HAP-1 (cell line): ENCODE data around the gene EPHX1.
A peak's percentile ranks its signal among the peaks of the same experiment; 100 is the strongest.
"Not testable (repeated sequence)": the region's sequence is repeated elsewhere in the genome, so short reads cannot be mapped to it uniquely, and the experiment has no call there.

Experiments
- DNase-seq, 2 experiments: peaks; one replicate each; pipeline ENCODE4 v3.0.0-alpha.2; 2016 to 2020; ENCODE audit warnings: low spot score in 2 of 2
- H3K27me3 ChIP-seq: fragments of 250-450 bp; sonication (Bioruptor Pico); 2 replicates; pipeline ENCODE4 v1.5.1; 2020; ENCODE audit warnings: low read depth, mild to moderate bottlenecking, moderate library complexity
- H3K36me3 ChIP-seq: fragments of 250-450 bp; sonication (Bioruptor Pico); replicated peaks from 2 replicates; pipeline ENCODE4 v1.5.1; 2020; ENCODE audit warnings: mild to moderate bottlenecking
- H3K4me1 ChIP-seq: fragments of 250-450 bp; sonication (Bioruptor Pico); 2 replicates; pipeline ENCODE4 v1.5.1; 2020; ENCODE audit warnings: mild to moderate bottlenecking
- H3K4me3 ChIP-seq: fragments of 250-450 bp; sonication (Bioruptor Pico); 2 replicates; pipeline ENCODE4 v1.5.1; 2020; ENCODE audit warnings: mild to moderate bottlenecking, moderate library complexity
- H3K9me3 ChIP-seq: fragments of 250-450 bp; sonication (Bioruptor Pico); 2 replicates; pipeline ENCODE4 v1.5.1; 2020; ENCODE audit warnings: mild to moderate bottlenecking, moderate library complexity
- in situ Hi-C: fragments of 300-500 bp; cut with MboI; formaldehyde crosslinking; loops from 3 replicates; pipeline ENCODE4 v1.14.3; 2020; ENCODE audit warnings: low sequenced_read_pairs, inconsistent platforms, mixed read lengths

The EPHX1 gene

GRCh38 chr1:225830841-225831240 lies 20.9 kb downstream of the EPHX1 start:
- in situ Hi-C loops = no loop called here
- H3K27me3 ChIP-seq = no peaks in the 10 kb centered on the region
- no peak for DNase-seq
- no peaks in the 10 kb centered on the region for H3K9me3 ChIP-seq
- H3K4me3 ChIP-seq = no peak overlapping the region
- H3K4me1 ChIP-seq = no peaks in the 10 kb centered on the region
- H3K36me3 ChIP-seq = no peaks in the 10 kb centered on the region; the same call in 1 of the 2 replicates

GRCh38 chr1:225834417-225835329 lies 24.7 kb downstream of the EPHX1 start:
- in situ Hi-C loops = no loop called here
- no peaks in the 10 kb centered on the region for H3K9me3 ChIP-seq
- peak in 1 of 2 experiments; percentile 21 for DNase-seq
- no peaks in the 10 kb centered on the region; the same call in 1 of the 2 replicates for H3K36me3 ChIP-seq
- no peaks in the 10 kb centered on the region for H3K27me3 ChIP-seq
- H3K4me1 ChIP-seq = no peaks in the 10 kb centered on the region
- H3K4me3 ChIP-seq = no peak overlapping the region

DNA sequence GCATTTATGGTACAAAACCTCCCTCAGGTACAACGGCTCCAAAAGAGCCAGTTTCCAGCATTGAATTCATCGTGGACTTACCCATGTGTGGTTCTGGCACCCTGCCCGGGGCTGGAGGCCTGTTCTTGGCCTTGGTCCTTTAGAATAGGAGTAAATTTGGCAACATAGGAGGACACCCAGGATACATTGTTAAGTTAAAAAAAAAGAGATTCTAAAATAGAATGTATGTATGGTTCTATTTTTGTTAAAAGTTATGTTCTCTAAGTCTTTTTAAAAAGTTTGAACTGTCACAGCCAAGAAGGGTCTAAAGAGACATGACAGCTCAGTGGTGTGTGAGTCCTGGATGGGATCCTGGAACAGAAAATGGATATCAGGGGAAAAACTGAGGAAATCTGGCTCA lies 25.9 kb downstream of the EPHX1 start:
- no peaks in the 10 kb centered on the region for H3K27me3 ChIP-seq
- H3K4me1 ChIP-seq = no peaks in the 10 kb centered on the region

GRCh38 chr1:225836296-225836695 lies 26.4 kb downstream of the EPHX1 start:
- DNase-seq, H3K9me3 ChIP-seq, H3K4me1 ChIP-seq, H3K36me3 ChIP-seq, H3K27me3 ChIP-seq, in situ Hi-C loops, H3K4me3 ChIP-seq: not testable (repeated sequence)

More for the DNA sequence above, 25.9 kb downstream of the EPHX1 start:
- Histone ChIP-seq H3K9me3 (no peaks in the 10 kb centered on the region), H3K4me3 (no peak overlapping the region), H3K36me3 (no peaks in the 10 kb centered on the region; the same call in none of the 2 replicates)
- DNase-seq = no peak
- in situ Hi-C loops = no loop called here

GRCh38 chr1:225838793-225839192 lies 28.9 kb downstream of the EPHX1 start:
- Histone ChIP-seq H3K27me3 (no peaks in the 10 kb centered on the region), H3K4me3 (no peak overlapping the region), H3K36me3 (no peaks in the 10 kb centered on the region; the same call in 1 of the 2 replicates), H3K9me3 (no peaks in the 10 kb centered on the region), H3K4me1 (no peaks in the 10 kb centered on the region)
- in situ Hi-C loops = no loop called here
- no peak for DNase-seq

GRCh38 chr1:225840223-225840610 lies 30.3 kb downstream of the EPHX1 start:
- Histone ChIP-seq H3K9me3 (no peaks in the 10 kb centered on the region), H3K4me3 (no peak overlapping the region), H3K36me3 (no peaks in the 10 kb centered on the region; the same call in 1 of the 2 replicates), H3K4me1 (no peaks in the 10 kb centered on the region), H3K27me3 (no peaks in the 10 kb centered on the region)
- in situ Hi-C loops = no loop called here
- no peak for DNase-seq

- Histone ChIP-seq H3K36me3 (peaks cover 3% of the 10 kb centered on the region; the same call in 1 of the 2 replicates), H3K4me3 (no peak overlapping the region), H3K27me3 (no peaks in the 10 kb centered on the region), H3K9me3 (no peaks in the 10 kb centered on the region), H3K4me1 (no peaks in the 10 kb centered on the region)
- DNase-seq = no peak
- in situ Hi-C loops = no loop called here
Measured at GRCh38 chr1:225840713-225841112, 30.8 kb downstream of the EPHX1 start.

GRCh38 chr1:225842074-225842473 lies 32.1 kb downstream of the EPHX1 start:
- no peaks in the 10 kb centered on the region for H3K27me3 ChIP-seq
- DNase-seq = no peak
- no peak overlapping the region for H3K4me3 ChIP-seq
- no peaks in the 10 kb centered on the region for H3K4me1 ChIP-seq
- peaks cover 12% of the 10 kb centered on the region for H3K36me3 ChIP-seq
- H3K9me3 ChIP-seq = no peaks in the 10 kb centered on the region
- in situ Hi-C loops = no loop called here

DNA sequence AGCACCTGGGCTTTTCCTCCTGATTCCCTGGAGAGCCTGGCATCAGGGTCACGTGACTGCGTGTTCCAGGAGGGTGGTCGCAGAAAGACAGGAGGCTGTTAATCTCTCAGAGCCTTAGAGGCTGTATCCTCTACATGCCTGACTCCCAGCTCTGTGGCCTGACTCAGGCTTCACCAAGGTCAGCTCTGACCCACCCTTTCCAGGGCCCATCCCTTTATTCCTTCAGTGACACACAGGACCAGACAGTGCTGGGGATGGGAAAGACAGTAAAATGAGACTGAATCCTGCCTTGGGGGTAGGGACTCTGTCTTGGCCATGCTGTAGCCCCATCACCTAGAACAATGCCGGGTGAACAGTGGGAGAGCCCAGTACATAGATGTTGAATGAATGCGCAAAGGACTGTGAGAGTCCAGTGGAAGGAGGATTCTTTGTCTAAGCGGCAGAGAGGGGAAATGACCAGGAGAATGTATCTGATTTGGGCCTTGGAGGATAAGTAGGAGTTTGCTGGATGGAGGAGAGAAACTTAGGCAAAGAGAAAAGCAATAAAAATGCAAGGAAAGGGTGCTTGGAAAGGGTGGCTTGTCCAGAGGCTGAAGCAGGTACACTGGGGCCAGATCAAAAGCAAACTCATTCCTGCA lies 33.0 kb downstream of the EPHX1 start:
- Histone ChIP-seq H3K36me3 (peaks cover 12% of the 10 kb centered on the region), H3K27me3 (no peaks in the 10 kb centered on the region), H3K4me3 (no peak overlapping the region), H3K4me1 (no peaks in the 10 kb centered on the region), H3K9me3 (no peaks in the 10 kb centered on the region)
- in situ Hi-C loops = no loop called here
- DNase-seq = no peak

DNA sequence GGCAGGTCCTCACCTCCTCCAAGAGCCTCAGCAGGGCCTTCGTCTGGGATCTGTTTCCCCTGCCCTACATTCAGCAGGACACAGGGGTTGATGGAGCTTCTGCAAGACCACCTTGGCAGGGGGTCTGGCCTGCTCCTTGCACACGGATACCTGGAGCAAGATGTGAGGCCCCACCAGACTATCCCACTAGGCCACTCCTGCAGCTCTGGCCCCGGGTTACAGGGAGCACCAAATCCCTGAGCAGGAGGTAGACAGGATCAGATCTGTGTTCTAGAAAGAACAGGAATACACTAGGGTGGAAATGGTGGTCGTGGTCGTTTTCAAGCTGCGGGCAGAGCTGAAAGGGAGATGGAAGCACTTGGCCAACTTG lies 33.5 kb downstream of the EPHX1 start:
- DNase-seq = no peak
- Histone ChIP-seq H3K4me3 (no peak overlapping the region), H3K9me3 (no peaks in the 10 kb centered on the region), H3K36me3 (peaks cover 12% of the 10 kb centered on the region), H3K4me1 (no peaks in the 10 kb centered on the region), H3K27me3 (no peaks in the 10 kb centered on the region)
- in situ Hi-C loops = no loop called here

GRCh38 chr1:225844236-225845061 lies 34.5 kb downstream of the EPHX1 start:
- H3K4me3 ChIP-seq = no peak overlapping the region
- DNase-seq = no peak
- no peaks in the 10 kb centered on the region for H3K9me3 ChIP-seq
- in situ Hi-C loops = no loop called here
- H3K4me1 ChIP-seq = no peaks in the 10 kb centered on the region
- peaks cover 12% of the 10 kb centered on the region for H3K36me3 ChIP-seq
- H3K27me3 ChIP-seq = no peaks in the 10 kb centered on the region

- H3K9me3 ChIP-seq = no peaks in the 10 kb centered on the region
- no peak overlapping the region for H3K4me3 ChIP-seq
- peaks cover 12% of the 10 kb centered on the region for H3K36me3 ChIP-seq
- no peaks in the 10 kb centered on the region for H3K27me3 ChIP-seq
- in situ Hi-C loops = no loop called here
- DNase-seq = no peak
- no peaks in the 10 kb centered on the region for H3K4me1 ChIP-seq
Measured at GRCh38 chr1:225845097-225845496, 35.2 kb downstream of the EPHX1 start.

DNA sequence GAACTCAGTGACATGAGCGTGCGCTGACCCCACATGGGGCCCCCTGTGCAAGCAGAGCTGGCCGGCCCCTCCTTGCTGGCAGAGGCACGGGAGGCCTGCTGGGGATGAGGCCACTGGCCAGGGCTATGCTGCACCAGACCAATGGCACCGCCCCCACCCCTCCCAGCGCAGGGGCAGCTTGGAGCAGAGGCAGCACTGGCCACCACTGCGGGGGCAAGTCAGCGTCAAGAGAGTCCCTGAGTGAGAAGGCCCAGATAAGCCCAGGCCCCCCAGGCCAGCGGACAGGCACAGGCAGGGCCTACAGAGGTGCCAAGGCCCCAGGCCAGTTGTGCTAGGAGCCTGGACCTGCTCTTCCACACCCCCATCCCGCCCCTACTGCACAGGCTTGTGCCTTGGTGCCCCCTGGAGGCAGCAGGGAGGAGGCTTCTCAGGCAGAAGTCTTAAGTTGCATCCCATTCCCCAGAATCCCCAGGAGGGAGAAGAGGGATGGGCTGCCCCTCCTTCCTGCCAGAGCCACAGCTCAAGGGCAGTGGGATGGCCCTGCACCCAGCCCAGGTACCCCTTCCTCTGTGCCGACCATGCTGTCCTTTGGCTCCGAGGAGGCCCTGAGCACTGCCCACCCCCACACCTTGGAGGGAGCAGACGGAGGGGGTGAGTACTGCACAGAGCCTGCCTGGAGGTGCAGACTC lies 35.8 kb downstream of the EPHX1 start:
- Histone ChIP-seq H3K4me1 (no peaks in the 10 kb centered on the region), H3K4me3 (no peak overlapping the region), H3K36me3 (peaks cover 12% of the 10 kb centered on the region), H3K9me3 (no peaks in the 10 kb centered on the region), H3K27me3 (no peaks in the 10 kb centered on the region)
- DNase-seq = peak; percentile 63 to 85
- in situ Hi-C loops = no loop called here
